Left ventricle myocardium inferior (tissue), 1 donor: ENCODE measurements around the gene ARHGEF2. TPM values are rescaled to one million over a fixed set of nuclear protein-coding genes. Genes with fewer than 3 reads are reported as not detected.

ENCODE experiments used
- DNase-seq: peaks from one replicate; pipeline ENCODE4 v3.0.0-alpha.2; 2020
- H3K27ac ChIP-seq: fragments of 200-600 bp; replicated peaks from 2 replicates; pipeline ENCODE4 v1.8.0; 2021
- H3K27me3 ChIP-seq: fragments of 200-600 bp; 2 replicates; pipeline ENCODE4 v1.8.0; 2021; ENCODE audit warnings: low read depth
- H3K36me3 ChIP-seq: fragments of 200-600 bp; 2 replicates; pipeline ENCODE4 v1.8.0; 2021
- H3K4me1 ChIP-seq: fragments of 200-600 bp; 2 replicates; pipeline ENCODE4 v1.8.0; 2021
- H3K4me3 ChIP-seq: fragments of 200-600 bp; 2 replicates; pipeline ENCODE4 v1.8.0; 2021; ENCODE audit warnings: mild to moderate bottlenecking, moderate library complexity
- H3K9me3 ChIP-seq: fragments of 200-600 bp; replicated peaks from 2 replicates; pipeline ENCODE4 v1.8.0; 2021
- intact Hi-C: fragments of 100-400 bp; cut with micrococcal nuclease; formaldehyde crosslinking; loops from one replicate; pipeline ENCODE4 v1.11.0; 2022
- total RNA-seq: library from RNA; stranded (reverse); fragmentation: NEBNext Ultra II Directional; extraction: Animal tissue kit (Norgen Biotek cat#: 25700); gene quantifications from one replicate; pipeline ENCODE4 v1.2.1, GENCODE V29; 2021
- TF ChIP-seq, protein P1 (sequence below): fragments of 200-600 bp; IDR thresholded peaks from 2 replicates; pipeline ENCODE4 v1.8.0; 2021; ENCODE audit warnings: antibody characterized with exemption, mild to moderate bottlenecking, borderline replicate concordance
- donor health status: DM: no; HTN: yes; CAD: no; lungs with severe emphysema.

ARHGEF2 gene
- total RNA-seq, 1 donor from 2014 or later: 69.3 TPM

GRCh38 chr1:156001662-156002171, 23.4 kb upstream of the ARHGEF2 start:
- Histone ChIP-seq H3K4me1 (peaks cover 9% of the 10 kb centered on the region), H3K36me3 (no peaks in the 10 kb centered on the region), H3K9me3 (no peaks in the 10 kb centered on the region), H3K4me3 (no peak overlapping the region), H3K27me3 (no peaks in the 10 kb centered on the region), H3K27ac (no peak overlapping the region)
- no peak for DNase-seq
- intact Hi-C loops: no loop called here
- TF ChIP-seq, protein P1, sequence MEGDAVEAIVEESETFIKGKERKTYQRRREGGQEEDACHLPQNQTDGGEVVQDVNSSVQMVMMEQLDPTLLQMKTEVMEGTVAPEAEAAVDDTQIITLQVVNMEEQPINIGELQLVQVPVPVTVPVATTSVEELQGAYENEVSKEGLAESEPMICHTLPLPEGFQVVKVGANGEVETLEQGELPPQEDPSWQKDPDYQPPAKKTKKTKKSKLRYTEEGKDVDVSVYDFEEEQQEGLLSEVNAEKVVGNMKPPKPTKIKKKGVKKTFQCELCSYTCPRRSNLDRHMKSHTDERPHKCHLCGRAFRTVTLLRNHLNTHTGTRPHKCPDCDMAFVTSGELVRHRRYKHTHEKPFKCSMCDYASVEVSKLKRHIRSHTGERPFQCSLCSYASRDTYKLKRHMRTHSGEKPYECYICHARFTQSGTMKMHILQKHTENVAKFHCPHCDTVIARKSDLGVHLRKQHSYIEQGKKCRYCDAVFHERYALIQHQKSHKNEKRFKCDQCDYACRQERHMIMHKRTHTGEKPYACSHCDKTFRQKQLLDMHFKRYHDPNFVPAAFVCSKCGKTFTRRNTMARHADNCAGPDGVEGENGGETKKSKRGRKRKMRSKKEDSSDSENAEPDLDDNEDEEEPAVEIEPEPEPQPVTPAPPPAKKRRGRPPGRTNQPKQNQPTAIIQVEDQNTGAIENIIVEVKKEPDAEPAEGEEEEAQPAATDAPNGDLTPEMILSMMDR: no peak

DNA sequence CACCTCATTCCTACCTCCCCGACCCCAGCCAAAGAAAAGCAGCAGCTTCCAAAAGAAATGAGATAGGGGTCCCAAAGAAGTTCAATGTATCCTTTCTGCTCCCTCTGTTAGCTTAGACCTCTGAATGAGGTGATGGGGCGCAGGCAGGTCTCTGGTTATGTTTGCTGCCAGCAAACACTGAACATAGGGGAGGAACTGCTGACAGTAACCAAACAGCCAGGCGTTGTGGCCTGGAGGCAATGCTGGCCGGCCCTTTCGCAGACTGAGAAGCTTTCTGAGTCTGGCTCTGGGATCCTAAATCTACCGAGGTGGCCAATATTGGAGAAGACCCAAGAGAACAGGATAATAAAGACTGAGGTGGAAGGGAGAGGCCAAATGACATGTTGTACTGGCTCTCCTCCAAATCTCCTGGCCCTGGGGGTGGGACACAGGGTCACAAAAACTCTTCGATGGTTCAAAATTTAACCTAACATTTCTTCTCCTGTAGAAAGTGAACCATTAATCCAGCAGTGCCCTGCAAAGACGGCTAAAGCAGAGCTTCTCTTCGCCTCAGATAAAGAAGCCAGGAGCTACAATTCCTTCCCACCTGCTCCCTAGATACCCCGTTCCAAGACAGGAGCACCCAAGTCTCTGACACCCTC, 22.8 kb upstream of the ARHGEF2 start:
- Histone ChIP-seq H3K9me3 (no peaks in the 10 kb centered on the region), H3K27me3 (no peaks in the 10 kb centered on the region), H3K4me1 (peaks cover 15% of the 10 kb centered on the region), H3K27ac (no peak overlapping the region), H3K4me3 (no peak overlapping the region), H3K36me3 (no peaks in the 10 kb centered on the region)
- intact Hi-C loops: no loop called here
- TF ChIP-seq, protein P1: no peak
- DNase-seq: no peak

DNA sequence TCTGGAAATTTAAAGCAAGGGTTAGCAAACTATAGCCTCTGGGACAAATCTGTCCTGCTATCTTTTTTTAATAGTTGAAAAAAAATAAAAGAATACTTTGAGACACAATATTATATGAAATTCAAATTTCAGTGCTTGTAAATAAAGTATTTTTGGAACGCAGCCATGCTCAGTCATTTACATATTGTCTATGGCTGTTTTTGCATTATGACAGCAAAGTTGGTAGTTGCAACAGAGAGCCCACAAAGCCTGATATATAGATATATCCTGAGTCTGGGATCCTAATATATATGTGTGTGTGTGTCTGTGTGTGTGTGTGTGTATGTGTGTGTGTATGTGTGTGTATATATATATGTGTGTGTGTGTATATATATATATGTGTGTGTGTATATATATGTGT, 21.6 kb upstream of the ARHGEF2 start:
- Histone ChIP-seq H3K27me3 (no peaks in the 10 kb centered on the region), H3K4me3 (no peak overlapping the region), H3K9me3 (no peaks in the 10 kb centered on the region), H3K4me1 (peaks cover 22% of the 10 kb centered on the region), H3K36me3 (no peaks in the 10 kb centered on the region), H3K27ac (no peak overlapping the region)
- no peak for DNase-seq
- TF ChIP-seq, protein P1: no peak
- intact Hi-C loops: no loop called here

DNA sequence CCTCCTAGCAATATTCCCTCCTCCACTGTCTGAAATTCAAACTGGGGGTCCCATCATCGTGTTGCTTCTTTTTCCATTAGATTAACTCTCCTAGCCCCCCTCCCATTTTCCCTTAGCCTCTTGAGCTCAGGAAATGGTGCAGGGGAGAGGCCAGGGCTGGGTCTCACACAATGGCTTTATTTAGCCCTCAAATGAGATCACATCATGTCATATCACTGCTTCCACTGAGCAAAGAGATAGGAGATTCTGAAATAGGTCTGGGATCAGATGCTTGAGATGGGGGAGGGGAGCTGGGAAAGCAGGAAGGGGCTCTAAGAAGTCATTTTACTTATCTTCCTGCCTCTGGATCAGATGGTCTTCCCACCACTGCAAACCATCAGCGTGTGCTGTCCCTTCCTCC, 17.8 kb upstream of the ARHGEF2 start:
- DNase-seq: no peak
- no peak overlapping the region for H3K27ac ChIP-seq
- H3K36me3 ChIP-seq: no peaks in the 10 kb centered on the region
- H3K9me3 ChIP-seq: no peaks in the 10 kb centered on the region
- no peak overlapping the region for H3K4me3 ChIP-seq
- peaks cover 16% of the 10 kb centered on the region for H3K4me1 ChIP-seq
- TF ChIP-seq, protein P1: no peak
- H3K27me3 ChIP-seq: no peaks in the 10 kb centered on the region
- intact Hi-C loops: no loop called here

GRCh38 chr1:155993595-155993994, 15.2 kb upstream of the ARHGEF2 start:
- TF ChIP-seq, protein P1: no peak
- Histone ChIP-seq H3K27me3 (no peaks in the 10 kb centered on the region), H3K9me3 (no peaks in the 10 kb centered on the region), H3K27ac (no peak overlapping the region), H3K4me3 (no peak overlapping the region), H3K36me3 (no peaks in the 10 kb centered on the region), H3K4me1 (peaks cover 24% of the 10 kb centered on the region)
- DNase-seq: no peak
- intact Hi-C loops: no loop called here
